Skin of body (tissue), 2 donors: Measurements from ENCODE around the gene CCNK. TPM values are rescaled to one million over a fixed set of nuclear protein-coding genes. Genes with fewer than 3 reads are reported as not detected.
A peak's percentile ranks its signal among the peaks of the same experiment; 100 is the strongest.

Source experiments
- DNase-seq: peaks from one replicate; lab custom pipeline; 2025; lab: John Stamatoyannopoulos, UW
- total RNA-seq: library from RNA; depleted of rRNA; stranded (reverse); fragments of >200 nt; gene quantifications from one replicate; pipeline ENCODE4 v1.2.3, GENCODE V29; 2014

Gene CCNK
- 64.6 TPM for total RNA-seq

- DNase-seq: peak; percentile 100
Measured at GRCh38 chr14:99480917-99481744, at the start of gene CCNK. Gene CCNK, plus strand, starts transcription at chr14:99481409. Its CDS starts 11,269 bp downstream, at chr14:99492678.

GRCh38 chr14:99431986-99432385 is 49.2 kb upstream of the CCNK start:
- DNase-seq: no peak

DNA sequence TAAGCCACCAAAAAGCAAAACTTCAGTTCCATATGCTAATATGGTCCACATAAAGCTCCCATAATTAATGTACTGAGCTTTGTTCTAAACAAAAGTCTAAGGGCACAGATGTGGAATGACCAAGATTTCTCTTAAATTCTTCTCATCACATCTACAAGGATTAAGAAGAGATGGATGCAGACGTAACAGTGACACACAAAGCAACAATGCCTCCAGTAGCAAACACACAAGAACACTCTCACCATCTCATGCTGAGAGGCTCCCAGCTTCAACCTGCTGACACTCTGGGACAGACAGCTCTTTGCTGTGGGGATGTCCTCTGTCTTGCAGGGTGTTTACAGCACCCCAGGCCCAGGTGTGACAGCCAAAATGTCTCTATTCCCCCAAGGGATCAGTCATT is 48.7 kb upstream of the CCNK start:
- no peak for DNase-seq

- no peak for DNase-seq
Measured at GRCh38 chr14:99435327-99435726, 45.9 kb upstream of the CCNK start.

DNA sequence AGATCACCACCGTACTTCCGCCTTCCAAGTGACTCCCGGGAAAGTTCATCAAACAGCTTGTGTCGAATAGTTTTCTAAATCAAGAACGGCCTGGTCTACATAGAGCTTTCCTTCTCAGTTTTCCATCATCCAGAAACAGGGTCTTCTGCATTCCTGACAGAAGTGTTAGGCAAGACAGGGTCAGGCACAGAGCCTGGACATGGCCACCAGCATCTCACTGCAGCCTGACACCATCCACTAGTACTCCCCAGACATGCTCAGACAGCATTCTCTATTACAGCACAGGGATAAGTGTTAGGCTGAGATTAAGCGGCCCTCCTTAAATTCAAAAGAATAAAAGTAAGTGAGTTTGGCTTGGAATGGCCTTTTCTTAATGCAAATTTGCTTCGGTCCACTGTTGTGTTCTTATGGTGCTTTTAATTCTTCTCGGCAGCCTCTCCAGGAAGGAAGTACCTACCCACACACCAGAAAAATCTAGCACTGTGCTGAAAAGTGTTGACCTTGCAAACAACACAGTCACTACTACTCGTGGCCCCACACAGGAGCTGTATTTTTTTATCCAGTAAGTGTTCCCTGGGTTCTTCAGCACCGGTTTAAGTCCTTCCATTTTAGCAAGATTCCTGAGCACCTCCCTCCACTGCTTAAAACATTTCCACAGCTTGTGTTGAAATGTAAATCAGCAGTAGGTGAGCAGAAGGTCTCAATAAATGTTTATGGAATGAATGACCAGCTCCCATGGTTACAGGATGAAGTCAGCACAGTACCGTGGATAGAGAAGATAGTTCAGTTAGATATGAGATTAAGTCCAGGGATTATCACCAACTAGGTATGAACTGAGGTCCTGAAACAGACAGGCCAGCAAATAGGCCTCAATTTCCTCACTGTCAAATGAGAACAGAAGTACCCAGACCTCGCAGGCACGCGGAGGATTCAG is 44.7 kb upstream of the CCNK start:
- DNase-seq: no peak

- no peak for DNase-seq
Measured at GRCh38 chr14:99437706-99438105, 43.5 kb upstream of the CCNK start.

GRCh38 chr14:99440278-99440677 is 40.9 kb upstream of the CCNK start:
- no peak for DNase-seq

DNA sequence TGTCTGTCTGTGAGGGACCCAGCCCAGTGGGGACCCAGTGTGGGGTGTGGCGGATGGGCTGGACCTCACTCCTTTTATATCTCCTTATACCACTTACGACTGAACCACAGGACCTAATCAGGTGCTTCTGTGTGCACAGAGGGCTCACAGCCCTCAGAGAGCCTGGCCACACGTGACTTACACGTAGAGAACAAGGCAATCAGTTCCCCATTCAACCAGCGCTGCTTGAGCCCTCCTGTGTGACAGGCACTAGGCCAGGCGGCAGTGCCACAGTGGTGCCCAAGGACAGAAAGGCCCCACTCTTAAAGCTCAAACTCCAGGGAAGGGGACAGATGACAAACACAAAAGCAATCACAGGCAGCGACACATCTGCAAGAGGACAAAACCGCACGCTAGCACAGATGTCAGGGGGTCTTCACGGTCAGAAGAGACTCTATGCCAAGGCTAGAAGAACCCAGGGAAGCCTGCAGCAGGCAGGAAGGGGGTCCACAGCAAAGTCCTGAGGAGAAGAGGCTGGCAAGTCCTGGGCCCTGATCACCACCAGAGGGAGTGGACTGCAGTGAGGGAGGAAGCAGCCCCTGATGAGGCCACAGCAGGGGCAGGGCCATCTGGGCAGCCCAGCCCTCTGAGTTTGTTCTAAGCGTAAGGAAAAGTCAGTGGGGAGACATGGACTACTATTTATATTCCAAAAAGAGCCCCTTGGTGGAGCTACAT is 39.9 kb upstream of the CCNK start:
- no peak for DNase-seq

GRCh38 chr14:99441918-99442317 is 39.3 kb upstream of the CCNK start:
- no peak for DNase-seq

GRCh38 chr14:99445931-99446330 is 35.3 kb upstream of the CCNK start:
- DNase-seq: no peak

DNA sequence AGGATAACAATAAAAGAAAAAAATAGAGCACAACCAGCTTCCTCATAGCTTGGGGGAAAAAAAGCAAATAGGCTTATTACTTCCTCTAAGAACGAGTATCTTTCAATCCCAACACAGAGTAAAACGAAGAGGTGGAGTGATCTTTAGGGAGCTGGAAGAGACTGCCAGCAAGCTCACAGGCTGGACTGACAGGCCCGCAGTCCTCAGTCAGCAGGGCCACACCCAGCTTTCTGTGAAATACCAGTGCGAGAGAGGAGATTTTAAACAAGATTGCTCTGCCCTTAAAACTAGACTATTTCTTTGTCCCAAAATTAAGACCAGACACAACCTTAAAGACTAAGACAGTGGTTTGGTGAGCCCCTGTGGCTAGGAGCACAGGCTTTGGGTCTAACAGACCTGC is 33.5 kb upstream of the CCNK start:
- DNase-seq: no peak

DNA sequence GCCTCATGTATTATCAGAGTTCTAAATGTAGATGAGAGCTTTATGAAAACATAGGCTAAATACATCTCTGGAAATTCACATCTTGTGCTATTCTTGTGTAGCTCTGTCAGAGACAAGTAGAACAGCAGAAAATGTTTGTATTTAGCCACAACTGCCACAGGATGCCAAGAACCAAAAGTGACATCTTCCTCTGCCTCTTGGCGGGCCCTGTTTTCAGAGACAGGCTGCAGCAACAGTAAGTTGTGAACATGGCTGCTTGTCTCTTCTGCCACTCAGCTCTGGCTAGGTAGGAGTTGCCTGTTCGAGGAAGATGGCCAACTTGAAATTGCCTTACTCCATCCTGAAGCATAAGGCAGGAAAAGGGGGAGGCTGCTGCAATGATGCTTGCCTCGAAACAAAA is 30.9 kb upstream of the CCNK start:
- DNase-seq: no peak

DNA sequence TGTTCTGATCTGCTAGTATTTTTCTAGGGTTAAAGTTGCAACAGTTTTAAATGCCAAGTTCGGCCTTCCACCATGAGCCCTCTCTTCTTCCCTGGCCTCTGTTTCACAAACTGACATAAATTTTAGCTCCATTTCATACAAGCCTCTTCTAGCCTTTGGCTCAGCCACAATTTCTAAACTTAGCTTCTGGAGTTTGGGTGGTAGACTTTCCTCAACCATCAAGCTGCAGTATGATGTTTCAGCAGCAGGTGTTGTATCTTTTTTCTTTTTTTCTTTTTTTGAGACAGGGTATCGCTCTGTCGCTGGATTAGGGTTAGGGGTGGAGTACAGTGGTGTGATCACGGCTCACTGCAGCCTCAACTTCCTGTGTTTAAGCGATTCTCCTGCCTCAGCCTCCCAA is 30.0 kb upstream of the CCNK start:
- no peak for DNase-seq

DNA sequence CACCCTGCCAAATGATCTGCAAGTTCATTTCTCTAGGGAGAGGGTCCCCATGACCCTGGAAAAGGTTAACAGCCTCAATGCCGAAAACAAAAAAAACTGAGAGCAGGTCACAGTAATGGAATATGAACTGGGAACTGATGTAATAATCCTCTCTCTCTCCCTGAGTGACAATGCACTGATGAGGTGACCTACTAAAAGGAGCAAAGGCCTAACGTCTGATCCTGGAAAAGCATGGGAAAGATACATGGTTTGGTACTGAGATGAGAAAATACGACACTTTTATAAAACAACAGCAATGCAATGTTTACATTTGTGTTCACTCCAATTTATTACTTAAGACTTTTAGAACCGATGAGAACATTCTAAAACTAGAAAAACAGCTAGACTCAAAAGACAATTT is 28.2 kb upstream of the CCNK start:
- DNase-seq: no peak

DNA sequence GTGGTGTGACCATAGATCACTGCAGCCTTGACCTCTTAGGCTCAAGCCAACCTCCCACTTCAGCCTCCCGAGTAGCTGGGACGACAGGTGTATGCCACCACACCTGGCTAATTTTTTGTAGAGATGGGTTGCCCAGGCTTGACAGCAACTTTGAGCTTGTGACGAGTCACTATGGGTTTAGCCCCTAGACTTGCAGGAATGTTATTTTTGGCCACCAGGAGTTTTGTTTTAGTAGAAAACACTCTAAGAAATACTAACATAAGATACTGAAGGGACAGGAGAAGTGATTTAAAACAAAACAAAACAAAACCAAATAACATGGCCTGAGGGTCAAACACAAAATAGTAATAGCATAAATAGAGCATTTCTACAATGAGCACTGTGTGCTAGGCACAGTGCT is 27.0 kb upstream of the CCNK start:
- DNase-seq: no peak

DNA sequence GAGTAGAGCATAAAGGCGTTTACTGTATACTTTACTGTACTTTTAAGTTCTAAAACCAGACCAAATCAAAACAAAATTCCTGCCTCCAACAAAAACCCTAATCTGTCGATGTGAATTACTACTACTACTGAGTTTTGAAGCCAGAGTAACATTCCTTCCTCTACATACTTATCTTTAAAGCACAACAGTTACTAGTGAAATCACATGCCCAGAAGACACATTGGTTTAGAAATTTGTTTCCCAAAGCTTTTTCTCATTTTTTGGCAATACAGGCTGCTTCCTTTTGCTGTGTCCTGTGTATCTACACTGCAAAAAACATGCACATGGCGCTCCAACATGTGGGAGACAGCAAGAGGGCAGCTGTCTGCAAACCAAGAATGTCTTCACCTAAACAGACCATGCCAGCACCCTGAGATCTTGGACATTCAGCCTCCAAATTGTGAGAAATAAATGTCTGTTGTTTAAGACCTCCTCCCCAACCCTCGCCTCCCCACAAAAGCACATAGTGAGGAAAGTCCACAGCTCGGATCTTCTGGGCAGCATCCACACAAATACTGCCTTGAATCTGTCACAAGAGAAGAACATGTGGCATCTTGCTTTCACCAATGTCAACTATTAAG is 21.6 kb upstream of the CCNK start:
- no peak for DNase-seq

GRCh38 chr14:99460793-99461192 is 20.4 kb upstream of the CCNK start:
- DNase-seq: no peak

GRCh38 chr14:99461411-99462085 is 19.7 kb upstream of the CCNK start:
- no peak for DNase-seq

DNA sequence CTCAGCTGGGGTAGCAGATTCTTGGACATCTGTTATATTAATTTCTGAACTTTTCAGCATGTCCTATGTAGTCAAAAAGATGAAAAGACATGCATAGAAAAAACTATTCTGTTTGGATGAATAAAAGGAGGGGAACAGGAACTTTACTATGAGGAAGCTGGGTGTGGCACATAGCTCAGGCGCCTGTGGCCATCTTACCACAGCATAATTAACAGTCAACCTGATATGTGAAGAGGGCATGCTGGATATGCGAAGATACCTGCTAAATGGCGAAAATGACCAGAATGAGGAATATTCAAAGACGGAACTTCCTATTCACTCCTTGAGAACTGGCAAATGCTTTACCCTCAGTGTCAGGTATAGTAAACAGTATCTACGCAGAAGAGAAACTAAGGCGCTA is 19.0 kb upstream of the CCNK start:
- no peak for DNase-seq

GRCh38 chr14:99463974-99464373 is 17.2 kb upstream of the CCNK start:
- DNase-seq: no peak

DNA sequence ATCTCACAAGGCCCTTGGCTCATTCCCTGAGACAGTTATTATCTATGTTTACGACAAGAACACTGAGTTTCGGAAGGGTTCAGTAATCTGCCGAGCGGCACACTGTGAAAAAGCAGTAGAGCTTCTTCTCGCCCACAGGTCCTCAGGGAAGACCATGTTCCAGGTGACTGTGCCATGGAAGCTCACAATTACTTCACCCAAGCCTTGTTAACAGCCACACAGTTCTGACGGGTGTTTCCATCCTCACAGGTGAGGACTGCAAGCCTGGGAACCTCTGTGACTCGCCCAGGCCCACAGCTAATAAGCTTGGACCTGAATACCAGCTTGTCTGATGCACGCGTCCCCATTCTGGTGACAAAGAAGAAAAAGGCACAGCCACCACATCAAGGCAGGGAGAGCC is 15.9 kb upstream of the CCNK start:
- no peak for DNase-seq
